Measurements from ENCODE around the gene RAB10. TPM values are rescaled to one million over a fixed set of nuclear protein-coding genes. Genes with fewer than 3 reads are reported as not detected.
A peak's percentile ranks its signal among the peaks of the same experiment; 100 is the strongest.

Gene RAB10
- total RNA-seq, 3 donors from 2014 or later (not counting 1 experiment from before 2014, with no cell fraction given): 35.8 to 44.2 (median 39.5) TPM

DNA sequence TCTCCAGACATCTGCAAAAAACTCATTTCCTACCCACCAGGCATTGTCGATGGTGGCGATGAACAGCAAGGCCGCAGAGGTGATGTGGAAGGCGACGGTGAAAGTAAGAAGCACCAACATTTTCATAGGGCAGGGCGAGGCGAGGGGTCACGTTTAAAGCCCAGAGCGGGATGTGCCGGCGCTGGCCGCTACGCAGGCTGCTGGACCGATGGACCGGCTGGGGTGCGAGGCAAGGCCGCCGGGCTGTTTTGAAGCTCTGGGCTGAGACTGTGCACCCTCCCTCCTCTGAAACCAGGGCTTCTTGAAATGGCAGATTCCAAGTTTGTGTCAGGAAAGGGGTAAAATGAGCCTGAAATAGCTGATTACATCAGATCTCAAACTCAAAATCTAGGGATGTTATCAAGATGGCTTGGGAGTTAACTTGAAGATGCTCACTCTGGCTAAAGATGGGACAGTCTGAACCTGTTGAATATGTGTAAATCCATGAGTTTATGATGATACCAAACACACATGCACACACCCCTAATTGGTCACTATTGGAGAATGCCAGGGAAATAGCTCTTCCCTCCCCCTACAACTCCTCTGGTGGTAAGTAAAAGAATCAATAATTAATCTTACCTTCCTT lies 107.4 kb downstream of the RAB10 start:
- 92% methylated on average over 18 of the region's 18 CpGs for WGBS (ENCODE audit: insufficient coverage)
- no peak for ATAC-seq
- no peak overlapping the region for H3K27ac Mint-ChIP-seq

DNA sequence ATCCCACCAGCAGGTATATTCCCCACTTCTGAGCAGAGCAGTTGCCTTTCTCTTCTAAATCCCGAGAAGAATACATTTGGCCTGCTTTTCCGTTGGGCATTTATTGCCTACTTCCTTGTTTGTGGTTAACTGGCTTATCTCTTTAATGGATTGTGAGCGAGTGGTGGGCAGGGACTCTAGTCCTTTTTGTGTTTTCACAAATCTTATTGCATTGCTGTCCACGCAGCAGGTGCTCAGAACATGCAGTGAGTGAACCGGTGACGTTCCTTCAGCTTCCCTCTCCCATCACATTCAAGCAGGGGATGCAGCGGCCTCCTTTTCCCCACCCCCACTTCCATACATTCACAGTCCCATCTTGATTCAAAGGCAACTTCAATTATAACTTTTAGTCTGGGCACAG lies 110.1 kb downstream of the RAB10 start:
- Mint-ChIP-seq H3K9me3 (no peaks in the 10 kb centered on the region), H3K4me1 (peaks cover 5 to 11% of the 10 kb centered on the region in 2 donors), H3K27me3 (ENCODE audit: low read depth in 2 of 2) (peaks cover 0 to 4% of the 10 kb centered on the region in 2 donors), H3K36me3 (no peaks in the 10 kb centered on the region), H3K27ac (no peak overlapping the region), H3K4me3 (no peak overlapping the region)
- no peaks in the 10 kb centered on the region for H3K36me3 ChIP-seq (ENCODE audit: control insufficient read depth, insufficient read depth, low read length)
- H3K4me1 ChIP-seq (ENCODE audit: control insufficient read depth, insufficient read depth, low read length): no peaks in the 10 kb centered on the region
- DNase-seq (no peak), ATAC-seq (no peak)
- no peak overlapping the region for H3K27ac ChIP-seq (ENCODE audit: low read length)
- 51% methylated on average over 7 of the region's 7 CpGs for WGBS (ENCODE audit: insufficient coverage)
- TF ChIP-seq, protein P1, sequence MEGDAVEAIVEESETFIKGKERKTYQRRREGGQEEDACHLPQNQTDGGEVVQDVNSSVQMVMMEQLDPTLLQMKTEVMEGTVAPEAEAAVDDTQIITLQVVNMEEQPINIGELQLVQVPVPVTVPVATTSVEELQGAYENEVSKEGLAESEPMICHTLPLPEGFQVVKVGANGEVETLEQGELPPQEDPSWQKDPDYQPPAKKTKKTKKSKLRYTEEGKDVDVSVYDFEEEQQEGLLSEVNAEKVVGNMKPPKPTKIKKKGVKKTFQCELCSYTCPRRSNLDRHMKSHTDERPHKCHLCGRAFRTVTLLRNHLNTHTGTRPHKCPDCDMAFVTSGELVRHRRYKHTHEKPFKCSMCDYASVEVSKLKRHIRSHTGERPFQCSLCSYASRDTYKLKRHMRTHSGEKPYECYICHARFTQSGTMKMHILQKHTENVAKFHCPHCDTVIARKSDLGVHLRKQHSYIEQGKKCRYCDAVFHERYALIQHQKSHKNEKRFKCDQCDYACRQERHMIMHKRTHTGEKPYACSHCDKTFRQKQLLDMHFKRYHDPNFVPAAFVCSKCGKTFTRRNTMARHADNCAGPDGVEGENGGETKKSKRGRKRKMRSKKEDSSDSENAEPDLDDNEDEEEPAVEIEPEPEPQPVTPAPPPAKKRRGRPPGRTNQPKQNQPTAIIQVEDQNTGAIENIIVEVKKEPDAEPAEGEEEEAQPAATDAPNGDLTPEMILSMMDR (IDR thresholded peaks at IDR 0.05): no peak
- H3K27me3 ChIP-seq (ENCODE audit: control insufficient read depth, insufficient read depth, low read length): no peaks in the 10 kb centered on the region
- intact Hi-C loops (cut with micrococcal nuclease): loop anchor here (2.0 kb wide), 1 partner anchor 55 kb away; no protein-coding TSS in a partner anchor
- no peak overlapping the region for H3K4me3 ChIP-seq (ENCODE audit: low read length)
- H3K9me3 ChIP-seq (ENCODE audit: control insufficient read depth, insufficient read depth, low read length): no peaks in the 10 kb centered on the region

More for the DNA sequence above, 107.4 kb downstream of the RAB10 start:
- DNase-seq: no peak
- Mint-ChIP-seq H3K4me3 (no peak overlapping the region), H3K9me3 (no peaks in the 10 kb centered on the region), H3K4me1 (peaks cover 5 to 14% of the 10 kb centered on the region in 2 donors), H3K36me3 (no peaks in the 10 kb centered on the region), H3K27me3 (ENCODE audit: low read depth in 2 of 2) (no peaks in the 10 kb centered on the region)
- no peak overlapping the region for H3K27ac ChIP-seq (ENCODE audit: low read length)
- intact Hi-C loops (cut with micrococcal nuclease): no loop called here
- H3K27me3 ChIP-seq (ENCODE audit: control insufficient read depth, insufficient read depth, low read length): no peaks in the 10 kb centered on the region
- no peaks in the 10 kb centered on the region for H3K9me3 ChIP-seq (ENCODE audit: control insufficient read depth, insufficient read depth, low read length)
- H3K36me3 ChIP-seq (ENCODE audit: control insufficient read depth, insufficient read depth, low read length): peaks cover 4% of the 10 kb centered on the region
- H3K4me3 ChIP-seq (ENCODE audit: low read length): no peak overlapping the region
- TF ChIP-seq, protein P1 (IDR thresholded peaks at IDR 0.05): no peak
- no peaks in the 10 kb centered on the region for H3K4me1 ChIP-seq (ENCODE audit: control insufficient read depth, insufficient read depth, low read length)

DNA sequence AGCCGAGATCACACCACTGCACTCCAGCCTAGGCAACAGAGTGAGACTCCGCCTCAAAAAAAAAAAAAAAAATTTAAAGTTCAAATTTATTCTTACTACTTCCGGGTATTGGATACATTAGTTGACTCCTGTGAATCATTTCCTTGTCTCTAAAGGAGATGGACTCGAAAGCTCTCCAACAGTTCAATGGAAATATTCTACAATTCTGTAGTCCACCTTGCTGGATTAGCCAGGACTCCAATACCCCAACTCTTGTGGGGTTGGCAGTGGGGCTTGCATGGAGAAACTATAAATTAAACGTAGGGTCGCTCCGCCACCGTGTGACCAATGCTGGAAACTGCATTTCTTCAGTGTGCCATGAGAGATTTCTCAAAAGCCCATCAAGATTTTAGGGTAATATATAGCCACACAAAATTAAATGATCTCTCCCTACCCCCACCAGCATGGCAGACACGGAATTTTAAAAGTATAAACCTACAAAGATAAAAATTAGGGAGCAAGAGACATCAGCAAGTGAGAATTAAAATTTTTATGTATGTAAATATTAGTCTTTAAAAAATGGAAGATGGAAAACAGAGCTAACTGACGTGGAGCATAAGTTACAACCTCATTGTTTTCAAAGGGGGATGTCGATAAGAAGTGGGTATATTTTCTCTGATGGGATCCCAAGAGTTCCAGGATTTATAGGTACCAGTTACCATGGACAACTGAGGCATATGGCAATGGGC lies 111.2 kb downstream of the RAB10 start:
- Histone ChIP-seq H3K4me1 (ENCODE audit: control insufficient read depth, insufficient read depth, low read length) (no peaks in the 10 kb centered on the region), H3K36me3 (ENCODE audit: control insufficient read depth, insufficient read depth, low read length) (no peaks in the 10 kb centered on the region), H3K9me3 (ENCODE audit: control insufficient read depth, insufficient read depth, low read length) (no peaks in the 10 kb centered on the region), H3K27ac (ENCODE audit: low read length) (no peak overlapping the region), H3K4me3 (ENCODE audit: low read length) (no peak overlapping the region), H3K27me3 (ENCODE audit: control insufficient read depth, insufficient read depth, low read length) (no peaks in the 10 kb centered on the region)
- H3K9me3 Mint-ChIP-seq: no peaks in the 10 kb centered on the region
- peaks cover 3 to 8% of the 10 kb centered on the region in 2 donors for H3K27me3 Mint-ChIP-seq (ENCODE audit: low read depth in 2 of 2)
- intact Hi-C loops (cut with micrococcal nuclease): loop anchor here (1.0 to 2.0 kb wide), 3 partner anchors 56 to 194 kb away; no protein-coding TSS in a partner anchor
- ATAC-seq: peak; percentile 71 to 91 (median 84)
- H3K36me3 Mint-ChIP-seq: no peaks in the 10 kb centered on the region
- H3K4me1 Mint-ChIP-seq: peaks cover 5% of the 10 kb centered on the region in 2 donors
- H3K4me3 Mint-ChIP-seq: no peak overlapping the region
- WGBS (ENCODE audit: insufficient coverage): 30% methylated on average over 8 of the region's 11 CpGs
- peak; percentile 42 to 78 for DNase-seq
- TF ChIP-seq, protein P1 (IDR thresholded peaks at IDR 0.05): peak; percentile 72
- H3K27ac Mint-ChIP-seq: no peak overlapping the region

Data from natural killer cell (primary cell).